ENCODE measurements around the gene PNKP. TPM values are rescaled to one million over a fixed set of nuclear protein-coding genes. Genes with fewer than 3 reads are reported as not detected.

PNKP gene
- total and polyA plus RNA-seq, 9 of the 15 experiments (the other 6 are each of a cell fraction or from before 2014, with no cell fraction given), result 2.8 to 85.4 (median 25.3) TPM

- TF ChIP-seq FOXM1 (IDR thresholded peaks at IDR 0.05; ENCODE audit: low read depth) (no peak), FOXM1 (CRISPR knock-in tag; IDR thresholded peaks at IDR 0.05; ENCODE audit: low read depth) (no peak), MCM3 (IDR thresholded peaks at IDR 0.05) (no peak), CBX2 (IDR thresholded peaks at IDR 0.05; ENCODE audit: insufficient read depth, low read length, poor library complexity, severe bottlenecking) (no peak), MGA (IDR thresholded peaks at IDR 0.05) (no peak), DPF2 (IDR thresholded peaks at IDR 0.05) (peak; percentile 23; the same call in 1 of the 2 replicates), SREBF2 (CRISPR knock-in tag; IDR thresholded peaks at IDR 0.05) (no peak), TAF15 (IDR thresholded peaks at IDR 0.05; ENCODE audit: low read depth, low read length) (no peak), FOXK1 (CRISPR knock-in tag; IDR thresholded peaks at IDR 0.05; ENCODE audit: borderline replicate concordance) (no peak), SRF (CRISPR knock-in tag; IDR thresholded peaks at IDR 0.05) (no peak)
- TF ChIP-seq, protein P1, sequence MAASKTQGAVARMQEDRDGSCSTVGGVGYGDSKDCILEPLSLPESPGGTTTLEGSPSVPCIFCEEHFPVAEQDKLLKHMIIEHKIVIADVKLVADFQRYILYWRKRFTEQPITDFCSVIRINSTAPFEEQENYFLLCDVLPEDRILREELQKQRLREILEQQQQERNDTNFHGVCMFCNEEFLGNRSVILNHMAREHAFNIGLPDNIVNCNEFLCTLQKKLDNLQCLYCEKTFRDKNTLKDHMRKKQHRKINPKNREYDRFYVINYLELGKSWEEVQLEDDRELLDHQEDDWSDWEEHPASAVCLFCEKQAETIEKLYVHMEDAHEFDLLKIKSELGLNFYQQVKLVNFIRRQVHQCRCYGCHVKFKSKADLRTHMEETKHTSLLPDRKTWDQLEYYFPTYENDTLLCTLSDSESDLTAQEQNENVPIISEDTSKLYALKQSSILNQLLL (CRISPR knock-in tag; IDR thresholded peaks at IDR 0.05; ENCODE audit: borderline replicate concordance), result no peak
These were observed 47.3 kb downstream of the PNKP start (continued) for GRCh38 chr19:49820125-49820524.
